HG02798 (cell line): ENCODE measurements around the gene DCP1A.
A peak's percentile ranks its signal among the peaks of the same experiment; 100 is the strongest.
"Not testable (repeated sequence)": the region's sequence is repeated elsewhere in the genome, so short reads cannot be mapped to it uniquely, and the experiment has no call there.

Experiments used
- ATAC-seq: cut with Tn5 transposase; IDR thresholded peaks from one replicate; pipeline ENCODE4 v1.9.1; 2021; ENCODE audit warnings: mild to moderate bottlenecking; ENCODE audit not compliant: unreplicated experiment, poor library complexity

The DCP1A gene

DNA sequence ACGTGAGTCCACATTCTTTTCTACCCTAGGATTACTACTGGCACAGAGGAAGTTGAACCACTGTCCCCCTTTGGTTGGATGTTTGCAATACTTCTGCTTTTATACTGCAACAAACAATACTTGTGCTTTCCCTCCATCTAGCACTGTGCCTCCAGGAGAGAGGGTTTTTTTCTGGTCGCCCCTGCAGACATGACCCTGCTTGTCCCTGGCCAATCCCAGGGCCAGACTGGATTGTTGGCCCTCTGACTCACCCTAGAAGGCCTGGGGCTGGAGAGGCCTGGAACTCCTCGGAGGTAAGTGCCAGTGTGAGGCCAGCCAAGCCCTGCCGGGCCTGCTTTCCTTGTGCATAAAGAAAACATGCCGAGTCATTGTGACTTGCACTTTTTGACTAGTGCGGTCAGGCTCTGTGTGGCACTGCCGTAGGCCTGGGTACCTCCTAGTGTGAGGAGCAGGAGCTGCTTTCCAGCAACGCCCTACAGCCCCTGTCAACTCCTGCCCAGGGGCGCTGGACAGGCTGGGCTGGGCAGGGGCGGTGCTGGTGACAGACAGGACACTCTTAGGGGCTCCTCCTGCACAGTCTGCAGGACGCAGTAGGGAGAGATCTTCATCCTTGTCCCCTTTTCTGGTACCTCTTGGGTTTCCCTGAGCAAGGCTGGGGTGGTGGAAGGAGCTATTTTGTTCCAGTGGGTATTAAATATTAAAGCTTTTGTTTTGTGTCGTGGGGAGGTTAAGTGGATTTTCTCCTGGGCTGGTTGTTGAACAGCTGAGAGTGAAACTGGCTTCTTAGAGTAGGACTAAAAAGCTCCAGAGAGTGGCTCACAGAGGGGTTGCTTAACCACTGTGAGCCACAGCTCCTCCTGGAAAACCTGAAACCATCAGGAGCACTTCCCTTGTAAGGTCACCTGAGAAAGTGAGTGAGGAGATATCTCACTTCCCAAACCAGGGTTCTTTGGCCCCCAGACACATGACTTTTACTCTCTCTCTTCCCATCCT, 77.2 kb downstream of the DCP1A start:
- peak; percentile 59 for ATAC-seq

DNA sequence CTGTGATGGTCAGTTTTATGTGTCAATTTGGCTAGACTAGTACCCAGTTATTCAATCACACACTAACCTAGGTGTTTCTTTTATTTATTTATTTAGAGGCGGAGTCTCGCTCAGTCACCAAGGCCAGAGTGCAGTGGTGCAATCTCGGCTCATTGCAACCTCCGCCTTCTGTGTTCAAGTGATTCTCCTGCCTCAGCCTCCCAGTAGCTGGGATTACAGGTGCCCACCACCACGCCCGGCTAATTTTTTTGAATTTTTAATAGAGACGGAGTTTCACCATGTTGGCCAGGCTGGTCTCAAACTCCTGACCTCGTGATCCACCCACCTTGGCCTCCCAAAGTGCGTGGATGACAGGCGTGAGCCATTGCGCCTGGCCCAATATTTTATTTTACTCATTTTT, 78.2 kb downstream of the DCP1A start:
- not testable (repeated sequence) for ATAC-seq

DNA sequence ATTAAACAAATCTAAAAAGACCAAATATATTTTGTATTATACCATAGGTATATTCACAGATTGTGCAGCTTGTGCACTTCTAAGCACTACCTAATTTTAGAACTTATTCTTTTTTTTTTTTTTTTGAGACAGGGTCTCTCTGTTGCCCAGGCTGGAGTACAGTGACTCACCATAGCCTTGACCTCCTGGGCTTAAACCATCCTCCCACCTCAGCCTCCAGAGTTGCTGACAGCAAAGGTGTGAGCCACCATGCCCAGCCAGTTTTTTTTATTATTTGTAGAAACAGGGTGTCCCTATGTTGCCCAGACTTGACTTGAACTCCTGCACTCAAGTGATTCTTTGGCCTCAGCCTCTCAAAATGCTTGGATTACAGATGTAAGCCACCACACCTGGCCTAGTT, 79.6 kb downstream of the DCP1A start:
- no peak for ATAC-seq

DNA sequence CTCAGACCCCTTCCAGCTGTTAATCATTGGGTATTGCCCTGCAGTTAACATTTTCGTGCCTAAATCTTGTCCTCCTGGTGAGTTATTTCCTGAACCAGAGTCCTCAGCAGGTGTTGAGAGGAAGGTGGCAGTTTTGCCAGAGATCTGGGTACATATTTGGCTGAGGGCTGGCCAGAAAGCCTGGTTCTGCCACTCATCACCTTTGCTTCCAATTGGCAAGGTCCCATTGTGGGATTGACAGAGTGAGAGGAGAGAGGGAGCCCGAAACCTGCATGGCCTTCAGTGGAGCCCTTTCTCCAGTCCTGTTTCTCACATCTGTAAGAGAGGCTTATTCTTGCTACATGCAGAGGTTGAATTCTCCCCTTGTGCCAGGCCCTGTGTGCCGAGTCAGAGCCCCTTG, 82.6 kb downstream of the DCP1A start:
- ATAC-seq: no peak

DNA sequence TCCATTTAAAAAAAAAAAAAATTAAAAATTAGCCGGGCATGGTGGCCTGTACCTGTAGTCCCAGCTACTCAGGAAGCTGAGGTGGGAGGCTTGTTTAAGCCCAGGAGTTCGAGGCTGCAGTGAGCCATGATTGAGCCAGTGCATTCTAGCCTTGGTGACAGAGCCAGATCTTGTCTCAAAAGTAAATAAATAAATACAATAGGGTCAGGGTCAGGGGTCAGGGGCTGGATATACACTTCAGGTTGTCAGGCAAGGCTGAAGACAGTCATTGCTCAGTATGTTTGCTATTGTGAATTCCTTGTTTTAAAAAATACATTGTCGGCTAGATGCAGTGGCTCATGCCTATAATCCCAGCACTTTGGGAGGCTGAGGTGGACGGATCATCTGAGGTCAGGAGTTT, 83.4 kb downstream of the DCP1A start:
- ATAC-seq: no peak

DNA sequence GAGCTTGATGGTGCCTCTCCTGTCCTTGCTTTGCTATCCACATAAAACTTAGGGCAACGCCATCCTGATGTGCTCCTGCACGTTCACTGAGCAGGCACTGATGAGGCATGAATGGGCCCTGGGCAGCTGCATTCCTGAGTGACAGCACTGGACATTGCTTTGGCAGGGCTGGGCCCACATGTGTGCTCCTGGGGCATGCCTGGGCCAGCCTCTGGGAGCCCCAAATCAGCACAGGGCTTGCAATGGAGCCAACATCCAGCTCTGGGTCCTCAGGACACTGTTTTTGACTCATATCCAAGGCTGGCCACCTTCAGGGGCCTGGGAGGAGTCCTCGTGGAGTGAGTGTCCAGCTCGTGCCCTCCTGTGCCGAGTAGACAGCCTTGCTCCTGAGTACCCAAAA, 85.6 kb downstream of the DCP1A start:
- no peak for ATAC-seq

DNA sequence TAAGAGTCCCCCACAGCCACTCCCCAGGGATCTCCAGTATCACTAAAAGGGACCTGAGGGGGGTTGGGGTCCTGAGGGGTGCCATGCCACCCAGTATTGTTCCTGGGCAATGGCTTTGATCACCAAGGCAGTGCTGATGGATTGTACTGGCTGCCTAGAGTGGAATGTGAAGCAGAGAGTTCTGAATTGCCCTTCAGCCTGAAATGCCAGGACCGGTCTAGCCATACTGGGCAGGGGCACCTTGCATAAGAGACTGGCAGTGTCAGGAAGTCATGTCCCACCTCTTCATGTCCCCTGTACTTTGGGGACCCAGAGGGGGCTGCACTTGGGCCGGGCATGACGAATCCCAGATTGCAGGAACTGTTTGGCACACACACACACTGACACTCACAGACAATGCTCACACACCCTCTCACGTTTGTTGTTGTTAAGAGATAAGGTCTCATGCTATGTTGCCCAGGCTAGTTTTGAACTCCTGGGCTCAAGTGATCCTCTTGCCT, 87.0 kb downstream of the DCP1A start:
- no peak for ATAC-seq

DNA sequence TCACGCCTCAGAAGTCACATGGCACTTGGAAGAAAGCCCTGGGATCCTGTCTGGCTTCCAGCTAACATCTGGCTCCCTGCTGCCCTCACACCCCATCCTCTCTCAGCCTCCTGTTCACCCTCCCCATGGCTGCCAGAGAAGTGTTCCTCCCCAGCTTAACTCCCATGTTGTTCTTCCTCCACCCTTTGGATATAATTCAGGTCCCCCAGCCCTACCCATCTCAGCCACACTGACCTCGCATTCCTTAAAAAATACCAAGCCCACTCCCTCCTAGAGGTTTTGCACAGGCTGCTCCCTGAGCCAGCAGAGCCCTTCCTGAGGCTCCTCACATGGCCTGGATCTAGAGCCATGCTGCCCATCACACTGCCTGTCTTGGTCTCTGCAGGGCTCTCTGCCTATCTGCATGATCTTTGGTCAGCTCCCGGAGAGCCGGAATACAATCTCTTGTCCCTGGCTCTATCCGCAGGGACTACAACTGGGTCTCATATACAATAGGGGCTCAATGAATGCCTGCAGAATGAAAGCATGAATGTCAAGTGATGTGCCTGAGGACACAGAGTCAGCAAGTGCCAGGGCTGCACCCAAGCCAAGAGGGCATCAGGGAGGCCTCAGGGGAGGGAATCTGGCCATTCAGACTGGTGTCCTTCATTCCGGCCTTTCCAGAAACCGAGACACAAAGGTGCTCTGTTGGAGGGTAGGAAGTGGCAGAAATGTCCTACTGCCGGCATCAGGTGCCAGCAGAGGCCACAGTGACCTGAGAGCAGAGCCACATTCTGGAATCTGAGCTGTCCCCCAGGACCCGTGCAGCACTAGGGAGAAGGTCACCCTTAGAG, 87.7 kb downstream of the DCP1A start:
- no peak for ATAC-seq

DNA sequence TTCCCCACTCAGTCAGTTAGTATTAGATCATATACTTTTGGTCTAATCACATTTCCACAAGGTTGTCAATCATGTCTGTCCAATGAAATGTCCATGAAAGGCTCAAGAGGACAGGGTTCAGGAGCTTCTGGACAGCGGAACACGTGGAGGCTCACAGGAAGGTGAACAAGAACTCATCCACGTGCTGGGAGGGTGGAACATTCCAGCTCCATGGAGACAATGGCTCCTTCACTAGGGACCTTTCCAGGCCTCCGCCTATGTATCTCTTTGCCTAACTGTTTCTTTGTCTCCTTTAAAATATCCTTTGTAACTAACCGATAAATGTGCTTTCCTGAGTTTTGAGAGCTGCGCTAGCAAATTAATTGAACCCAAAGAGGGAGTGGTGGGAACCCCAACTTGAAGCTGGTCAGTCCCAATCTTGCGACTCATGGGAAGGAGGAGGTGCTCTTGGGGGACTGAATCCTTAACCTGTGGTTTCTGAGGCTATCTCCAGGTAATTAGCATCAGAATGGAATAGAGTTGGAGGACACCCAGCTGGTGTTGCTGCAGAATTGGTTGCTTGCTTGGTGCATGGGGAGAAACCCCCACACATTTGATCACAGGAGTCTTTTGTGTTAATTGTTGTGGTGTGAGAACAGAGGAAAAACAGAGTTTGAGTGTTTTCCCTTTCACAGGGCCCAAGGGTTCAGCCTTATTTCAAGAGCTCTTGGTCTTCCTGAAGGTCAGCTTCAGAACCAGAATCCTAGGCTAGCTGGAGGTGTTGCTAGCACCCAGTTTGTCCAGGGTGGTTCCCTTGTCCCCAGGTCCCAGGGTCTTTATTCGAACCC, 88.5 kb downstream of the DCP1A start:
- ATAC-seq: no peak

DNA sequence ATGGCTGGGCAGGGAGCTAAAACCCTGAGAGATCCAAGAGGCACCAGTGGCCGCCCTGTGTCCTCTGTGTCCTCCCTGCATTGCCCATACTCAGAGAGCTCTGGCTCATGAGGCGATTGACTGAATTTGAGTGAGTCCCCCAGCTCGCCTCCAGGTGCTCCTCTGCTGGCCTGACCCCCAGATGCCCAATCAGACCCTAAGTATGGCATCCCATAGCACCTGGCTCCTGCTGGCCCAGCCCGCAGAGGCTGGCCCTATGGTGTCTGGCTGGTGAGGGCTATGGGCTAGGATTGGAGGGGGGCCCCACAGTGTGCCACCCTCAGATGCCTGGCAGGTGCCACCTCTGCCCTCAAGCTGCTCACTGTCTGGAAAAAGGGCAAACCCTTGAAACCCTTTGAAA, 89.9 kb downstream of the DCP1A start:
- no peak for ATAC-seq

DNA sequence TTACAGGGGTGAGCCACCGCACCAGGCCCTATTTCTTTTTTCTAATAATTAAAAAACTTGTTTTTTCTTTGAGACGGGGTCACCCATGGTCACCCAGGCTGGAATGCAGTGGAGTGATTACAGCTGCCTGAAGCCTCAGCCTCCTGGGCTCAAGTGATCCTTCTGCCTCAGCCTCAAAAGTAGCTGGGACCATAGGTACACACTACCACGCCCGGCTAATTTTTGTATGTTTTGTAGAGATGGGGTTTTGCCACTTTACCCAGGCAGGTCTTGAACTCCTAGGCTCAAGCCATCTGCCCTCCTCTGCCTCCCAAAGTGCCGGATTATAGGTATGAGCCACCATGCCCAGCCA, 90.7 kb downstream of the DCP1A start:
- ATAC-seq: no peak

DNA sequence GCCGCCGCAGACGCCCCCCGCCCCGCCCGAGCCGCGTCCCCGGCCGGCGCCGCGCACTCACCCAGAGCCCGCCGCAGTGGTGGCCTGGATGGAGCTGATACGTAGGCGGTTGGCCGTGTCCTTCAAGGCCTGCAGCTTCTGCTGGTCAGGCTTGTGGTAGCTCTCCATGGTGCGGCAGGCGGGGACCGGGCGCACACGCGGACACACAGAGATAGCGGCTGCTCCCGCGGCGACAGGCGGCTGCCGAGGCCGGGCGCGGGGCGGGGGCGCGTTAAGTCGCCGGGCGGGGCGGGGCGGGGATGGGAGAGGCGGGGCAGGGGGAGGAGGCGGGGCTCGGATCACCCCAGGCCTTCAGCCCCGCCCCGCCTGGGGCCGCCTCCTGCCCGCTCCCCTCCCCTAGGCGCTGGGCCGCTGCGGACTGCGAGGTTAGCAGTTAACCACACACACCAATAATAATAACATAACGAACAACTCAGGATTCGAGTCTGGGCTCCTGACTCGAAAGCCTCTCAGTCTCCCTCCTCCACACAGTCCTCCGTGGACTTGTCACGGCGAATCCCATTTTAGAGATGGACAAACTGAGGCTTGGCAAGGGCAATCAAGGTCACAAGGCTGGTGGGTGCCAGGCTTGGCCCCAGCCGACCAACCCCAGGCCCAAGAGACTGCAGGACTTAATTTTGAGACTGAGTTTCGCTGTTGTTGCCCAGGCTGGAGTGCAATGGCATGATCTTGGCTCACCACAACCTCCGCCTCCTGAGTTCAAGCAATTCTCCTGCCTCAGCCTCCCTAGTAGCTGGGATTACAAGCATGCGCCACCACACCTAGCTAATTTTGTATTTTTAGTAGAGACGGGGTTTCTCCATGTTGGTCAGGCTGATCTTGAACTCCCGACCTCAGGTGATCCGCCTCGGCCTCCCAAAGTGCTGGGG, 91.3 kb downstream of the DCP1A start, which contains the start of gene TKT:
Gene TKT (minus strand): TSS at position 248 of the 929 bp plus-strand sequence. CDS start 80 bp downstream, at position 168.
- peak; percentile 65 for ATAC-seq

DNA sequence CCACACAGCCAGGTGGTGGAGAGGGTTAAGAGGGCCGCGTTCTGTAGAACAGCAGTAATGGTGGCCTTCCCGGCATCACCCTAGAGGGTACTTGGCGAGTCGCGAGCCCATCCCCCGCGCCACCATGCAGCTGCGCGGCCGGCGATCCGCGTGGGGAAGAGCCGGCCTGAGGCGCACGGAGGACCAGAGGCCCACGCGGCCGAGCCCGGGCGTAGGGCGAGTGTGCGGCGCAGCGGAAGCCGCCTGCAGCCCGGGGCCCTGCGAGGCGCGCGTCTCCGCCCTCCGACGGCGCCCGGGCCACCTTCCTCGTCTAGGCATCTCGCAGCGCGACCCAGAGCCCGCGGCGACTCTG, 91.9 kb downstream of the DCP1A start:
- ATAC-seq: peak; percentile 39

DNA sequence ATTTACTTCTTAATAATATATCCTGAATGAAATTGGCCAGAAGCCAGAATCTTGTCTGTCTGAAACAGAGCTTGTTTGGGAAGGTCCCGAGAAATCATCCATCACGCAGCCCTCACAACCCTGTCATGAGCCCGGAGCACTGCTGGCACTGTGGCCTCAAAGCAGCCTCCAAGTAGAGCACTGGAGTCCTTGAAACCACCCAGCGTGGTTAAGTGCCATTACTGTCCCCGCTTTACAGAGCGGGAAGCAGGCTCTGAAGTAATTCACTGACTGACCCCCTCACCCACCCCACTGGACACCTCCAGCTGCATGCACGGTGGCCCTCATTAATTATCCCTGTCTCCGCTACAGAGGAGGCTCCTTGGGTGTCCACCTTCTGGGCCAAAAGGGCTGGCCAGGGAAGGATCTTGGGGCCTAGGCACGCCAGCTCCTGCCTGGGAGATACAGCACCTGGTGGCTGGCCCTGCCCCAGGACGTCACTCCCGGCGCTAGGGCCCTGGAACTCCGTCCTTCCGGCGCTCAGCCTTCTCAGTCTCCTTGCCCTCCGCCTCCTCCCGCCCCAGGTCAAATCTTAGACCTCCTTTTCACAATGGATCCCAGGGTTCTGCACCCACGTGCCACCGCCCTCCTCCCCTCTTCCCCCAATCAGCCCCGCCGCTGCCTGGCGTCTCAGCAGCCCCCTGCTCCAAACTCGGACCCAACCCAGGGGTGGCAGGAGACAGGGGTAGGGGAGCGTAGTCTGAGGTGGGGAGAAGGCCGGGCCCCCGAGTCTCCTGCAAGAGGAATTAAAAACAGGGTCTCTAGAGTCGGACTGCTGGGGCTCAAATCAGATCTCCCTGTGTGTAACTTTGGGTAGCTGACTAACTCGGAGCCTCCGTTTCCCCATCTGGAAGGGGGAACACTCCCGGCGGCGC, 92.6 kb downstream of the DCP1A start:
- peak; percentile 49 for ATAC-seq

DNA sequence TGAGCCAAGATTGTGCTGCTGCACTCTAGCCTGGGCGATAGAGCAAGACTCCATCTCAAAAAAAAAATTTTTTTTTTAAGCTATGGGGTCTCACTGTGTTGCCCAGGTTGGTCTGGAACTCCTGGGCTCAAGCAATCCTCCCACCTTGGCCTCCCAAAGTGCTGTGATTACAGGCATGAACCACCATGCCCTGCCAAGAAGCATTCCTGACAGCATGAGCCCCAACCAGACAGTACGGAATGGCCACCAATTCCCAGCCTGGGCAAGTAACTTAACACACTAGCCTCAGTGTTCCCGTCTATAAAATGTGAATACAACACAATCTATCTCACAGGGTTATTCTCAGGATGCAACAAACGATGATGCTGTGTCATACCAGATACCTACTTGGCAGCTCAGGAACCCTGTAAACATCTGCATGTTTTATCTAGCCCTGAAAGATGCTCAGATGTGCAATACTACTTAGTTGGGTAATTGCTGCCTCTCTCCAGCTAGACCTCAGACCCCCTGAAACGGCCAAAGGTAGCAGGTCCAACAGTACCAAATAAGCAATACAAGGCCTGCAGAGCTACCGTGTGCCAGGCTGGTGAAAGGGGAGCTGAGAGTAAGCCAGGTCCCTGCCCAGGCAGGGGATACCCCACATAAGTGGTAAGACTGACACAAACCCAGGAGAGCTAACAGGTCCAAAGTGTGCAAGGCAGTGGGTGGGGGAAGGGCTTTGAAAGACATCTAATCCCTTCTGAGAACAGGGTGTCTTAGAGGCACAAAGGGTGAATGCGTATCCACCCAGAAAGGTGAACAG, 93.4 kb downstream of the DCP1A start:
- ATAC-seq: no peak

DNA sequence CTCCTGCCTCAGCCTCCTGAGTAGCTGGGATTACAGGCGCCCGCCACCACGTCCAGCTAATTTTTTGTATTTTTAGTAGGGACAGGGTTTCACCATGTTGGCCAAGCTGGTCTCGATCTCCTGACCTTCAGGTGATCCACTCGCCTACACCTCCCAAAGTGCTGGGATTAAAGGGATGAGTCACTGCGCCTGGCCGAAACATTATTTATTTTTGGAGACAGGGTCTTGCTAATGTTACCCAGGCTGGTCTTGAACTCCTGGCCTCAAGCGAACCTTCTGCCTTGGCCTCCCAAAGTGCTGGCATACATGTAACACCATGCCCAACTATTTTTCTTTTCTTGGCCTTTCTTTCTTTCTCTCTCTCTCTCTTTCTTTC, 94.4 kb downstream of the DCP1A start:
- not testable (repeated sequence) for ATAC-seq
